Measurements from ENCODE around the gene LYPD6.

The LYPD6 gene

DNA sequence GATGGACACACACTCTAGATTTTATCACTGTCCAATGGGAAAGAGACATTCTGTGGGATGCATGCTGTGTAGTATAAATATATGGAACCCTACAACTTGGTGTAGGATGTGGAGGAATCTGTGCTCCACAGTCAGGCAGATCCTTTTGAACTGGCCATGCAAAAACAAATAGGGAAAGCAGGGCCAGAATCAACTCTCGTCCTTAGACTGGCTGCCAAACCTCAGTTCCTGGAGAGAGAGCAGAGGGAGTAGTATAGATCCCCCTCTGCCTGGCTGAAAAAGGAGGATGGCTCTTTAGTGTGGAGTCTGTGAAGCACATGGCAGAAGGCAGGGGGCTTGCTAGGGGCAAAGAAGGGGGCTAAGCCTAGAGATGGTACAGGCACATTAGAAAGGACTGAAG lies 84.7 kb downstream of the LYPD6 start:
- no peak for DNase-seq (ENCODE audit: extremely low spot score)
- POLR2A ChIA-PET: no interaction called here
- TF ChIP-seq BHLHE40 (IDR thresholded peaks at IDR 0.05; ENCODE audit: borderline replicate concordance): no peak
- TF ChIP-seq FOXK2 (IDR thresholded peaks at IDR 0.05): no peak
- TF ChIP-seq ELF4 (IDR thresholded peaks at IDR 0.05): no peak
- TF ChIP-seq SP1 (IDR thresholded peaks at IDR 0.05): no peak
- no peak for TF ChIP-seq HDGF (IDR thresholded peaks at IDR 0.05; ENCODE audit: borderline replicate concordance)
- TF ChIP-seq FOXM1 (IDR thresholded peaks at IDR 0.05; ENCODE audit: borderline replicate concordance): no peak
- TF ChIP-seq TARDBP (IDR thresholded peaks at IDR 0.05): no peak
- no peak for TF ChIP-seq CTBP1 (IDR thresholded peaks at IDR 0.05; ENCODE audit: borderline replicate concordance)
- CTCF ChIA-PET: interaction anchor here (0.6 kb wide), 1 partner anchor 76 kb away, joined by 7 read pairs; no protein-coding TSS in a partner anchor

DNA sequence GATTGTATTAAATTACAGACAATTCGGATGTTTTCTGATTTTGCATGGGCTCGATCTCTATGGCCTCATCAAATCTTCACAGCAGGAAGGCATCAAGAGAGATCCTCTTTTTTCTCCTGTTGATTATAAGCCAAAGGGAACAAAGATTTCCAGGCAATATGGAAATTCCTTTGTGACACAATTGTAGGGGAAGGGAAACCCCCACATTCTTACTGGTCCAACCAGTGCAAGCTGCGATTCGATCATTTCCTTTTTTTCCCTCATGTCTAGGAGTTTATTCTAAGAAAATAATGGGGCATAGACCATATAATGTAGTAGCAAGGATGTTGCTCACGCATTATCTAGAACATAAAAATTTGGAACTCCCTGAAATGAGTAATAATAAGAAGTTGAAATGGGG lies 87.7 kb downstream of the LYPD6 start:
- ChIA-PET POLR2A (no interaction called here), CTCF (no interaction called here)
- no peak for DNase-seq (ENCODE audit: extremely low spot score)
- TF ChIP-seq TARDBP (IDR thresholded peaks at IDR 0.05) (no peak), FOXM1 (IDR thresholded peaks at IDR 0.05; ENCODE audit: borderline replicate concordance) (no peak), HDGF (IDR thresholded peaks at IDR 0.05; ENCODE audit: borderline replicate concordance) (no peak), FOXK2 (IDR thresholded peaks at IDR 0.05) (no peak), FOXA1 (IDR thresholded peaks at IDR 0.05) (no peak), ELF4 (IDR thresholded peaks at IDR 0.05) (no peak), NFRKB (IDR thresholded peaks at IDR 0.05) (no peak), BHLHE40 (IDR thresholded peaks at IDR 0.05; ENCODE audit: borderline replicate concordance) (no peak), LEF1 (IDR thresholded peaks at IDR 0.05; ENCODE audit: borderline replicate concordance) (no peak), SUZ12 (IDR thresholded peaks at IDR 0.05) (no peak), CTBP1 (IDR thresholded peaks at IDR 0.05; ENCODE audit: borderline replicate concordance) (no peak)
- TF ChIP-seq, protein P1, sequence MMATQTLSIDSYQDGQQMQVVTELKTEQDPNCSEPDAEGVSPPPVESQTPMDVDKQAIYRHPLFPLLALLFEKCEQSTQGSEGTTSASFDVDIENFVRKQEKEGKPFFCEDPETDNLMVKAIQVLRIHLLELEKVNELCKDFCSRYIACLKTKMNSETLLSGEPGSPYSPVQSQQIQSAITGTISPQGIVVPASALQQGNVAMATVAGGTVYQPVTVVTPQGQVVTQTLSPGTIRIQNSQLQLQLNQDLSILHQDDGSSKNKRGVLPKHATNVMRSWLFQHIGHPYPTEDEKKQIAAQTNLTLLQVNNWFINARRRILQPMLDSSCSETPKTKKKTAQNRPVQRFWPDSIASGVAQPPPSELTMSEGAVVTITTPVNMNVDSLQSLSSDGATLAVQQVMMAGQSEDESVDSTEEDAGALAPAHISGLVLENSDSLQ (IDR thresholded peaks at IDR 0.05): no peak

DNA sequence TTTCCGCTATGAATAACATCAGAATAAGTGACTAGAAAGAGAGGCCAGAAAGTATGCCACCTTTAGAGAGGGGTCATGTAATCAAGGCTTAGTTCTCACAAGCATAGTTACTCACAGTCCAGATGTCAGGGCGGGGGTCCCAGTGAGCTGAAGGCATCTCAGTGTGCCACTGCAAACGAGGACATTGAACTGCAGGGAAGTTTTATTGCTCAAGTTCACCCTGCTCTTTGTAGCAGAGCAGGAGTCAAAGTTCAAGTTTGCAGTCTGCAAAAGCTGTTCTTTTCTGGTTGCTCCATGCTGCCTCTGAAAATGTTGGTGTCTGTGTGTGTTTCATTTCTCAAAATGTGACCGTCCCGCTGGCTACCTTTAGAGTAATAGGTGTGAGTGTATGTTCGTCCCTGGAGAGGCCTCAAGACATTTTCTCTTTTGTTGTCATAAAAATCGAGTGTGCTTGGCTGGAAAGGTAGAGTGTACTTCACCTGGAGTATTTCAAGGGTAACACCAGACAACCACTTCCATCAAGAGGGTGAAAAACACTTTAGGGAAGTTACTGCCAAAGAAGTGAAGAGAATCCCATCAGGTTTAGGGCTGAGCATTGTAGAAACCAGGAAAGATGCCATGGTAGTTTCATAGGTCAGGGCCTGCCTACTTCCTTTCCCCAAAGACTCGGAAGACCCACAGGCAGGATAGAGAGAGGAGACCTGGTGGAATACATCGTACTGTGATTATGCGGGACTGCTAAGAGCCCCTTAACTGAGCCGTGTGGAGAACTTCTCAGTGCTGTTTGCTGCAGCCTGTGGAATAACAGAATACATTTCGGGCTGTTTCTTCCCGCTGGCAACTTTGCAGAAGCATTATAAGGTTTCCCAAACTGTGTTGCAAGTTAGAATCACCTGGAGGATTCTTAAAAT lies 89.9 kb downstream of the LYPD6 start:
- TF ChIP-seq ZNF384 (IDR thresholded peaks at IDR 0.05): no peak
- no peak for DNase-seq (ENCODE audit: extremely low spot score)
- POLR2A ChIA-PET: no interaction called here
- CTCF ChIA-PET: no interaction called here

DNA sequence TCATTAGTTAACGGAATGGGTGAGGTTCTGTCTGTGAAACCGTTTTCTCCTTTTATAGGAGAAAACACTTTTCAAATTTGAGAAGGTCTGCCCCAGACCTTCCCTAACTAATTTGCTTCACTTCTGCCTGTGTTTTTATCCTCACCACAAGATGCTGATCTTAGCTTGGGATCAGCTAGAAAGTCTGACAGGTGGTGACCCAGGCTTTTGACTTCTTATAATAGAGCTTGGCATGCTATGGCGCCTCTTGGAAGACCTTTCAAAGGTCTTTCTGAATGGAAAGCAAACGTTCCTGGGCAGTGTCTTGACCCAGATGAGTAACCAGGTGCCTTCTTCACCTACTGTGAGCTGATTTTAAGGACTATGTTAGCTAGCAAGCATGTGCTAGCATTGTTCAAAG lies 91.4 kb downstream of the LYPD6 start:
- ChIA-PET POLR2A (no interaction called here), CTCF (interaction anchor here (0.6 kb wide), 1 partner anchor 998 kb away, joined by 4 read pairs; no protein-coding TSS in a partner anchor)
- no peak for DNase-seq (ENCODE audit: extremely low spot score)
- TF ChIP-seq FOXM1 (IDR thresholded peaks at IDR 0.05; ENCODE audit: borderline replicate concordance) (no peak), FOXK2 (IDR thresholded peaks at IDR 0.05) (no peak), BHLHE40 (IDR thresholded peaks at IDR 0.05; ENCODE audit: borderline replicate concordance) (no peak)

DNA sequence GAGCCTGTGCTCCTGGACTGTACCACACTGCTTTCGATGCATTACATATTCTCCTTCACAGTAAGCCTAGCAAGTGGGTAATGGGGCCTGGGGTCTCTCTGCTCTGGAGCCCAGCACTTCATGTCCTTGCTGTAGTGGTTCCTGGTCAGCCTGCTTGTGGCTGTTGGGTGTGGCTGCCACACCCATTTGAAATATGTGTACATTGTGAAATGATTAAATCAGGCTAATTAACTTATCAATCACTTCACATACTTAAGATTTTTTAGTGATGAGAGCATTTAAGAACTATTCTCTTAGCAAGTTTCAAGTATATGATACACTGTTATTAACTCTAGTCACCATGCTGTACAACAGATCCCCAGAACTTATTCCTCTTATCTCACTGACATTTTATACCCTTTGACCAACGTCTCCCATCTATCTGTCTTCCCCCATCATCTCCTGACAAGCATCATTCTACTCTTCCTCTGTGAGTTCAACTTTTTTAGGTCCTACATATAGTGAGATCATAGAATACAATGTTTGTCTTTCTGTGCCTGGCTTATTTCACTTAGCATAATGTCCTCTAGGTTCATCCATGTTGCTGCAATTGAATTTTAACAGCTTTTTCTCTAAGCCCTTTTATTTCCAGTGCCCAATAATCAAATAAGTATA lies 92.1 kb downstream of the LYPD6 start:
- POLR2A ChIA-PET: no interaction called here
- no peak for DNase-seq (ENCODE audit: extremely low spot score)
- CTCF ChIA-PET: no interaction called here
- no peak for TF ChIP-seq ZNF384 (IDR thresholded peaks at IDR 0.05)
- TF ChIP-seq, protein P1 (IDR thresholded peaks at IDR 0.05): no peak
- no peak for TF ChIP-seq BHLHE40 (IDR thresholded peaks at IDR 0.05; ENCODE audit: borderline replicate concordance)
- no peak for TF ChIP-seq L3MBTL2 (conservative IDR thresholded peaks at IDR 0.05)
- no peak for TF ChIP-seq FOXM1 (IDR thresholded peaks at IDR 0.05; ENCODE audit: borderline replicate concordance)
- no peak for TF ChIP-seq SP1 (IDR thresholded peaks at IDR 0.05)
- TF ChIP-seq ELF4 (IDR thresholded peaks at IDR 0.05): no peak
- TF ChIP-seq FOXK2 (IDR thresholded peaks at IDR 0.05): no peak
- TF ChIP-seq CTBP1 (IDR thresholded peaks at IDR 0.05; ENCODE audit: borderline replicate concordance): no peak

DNA sequence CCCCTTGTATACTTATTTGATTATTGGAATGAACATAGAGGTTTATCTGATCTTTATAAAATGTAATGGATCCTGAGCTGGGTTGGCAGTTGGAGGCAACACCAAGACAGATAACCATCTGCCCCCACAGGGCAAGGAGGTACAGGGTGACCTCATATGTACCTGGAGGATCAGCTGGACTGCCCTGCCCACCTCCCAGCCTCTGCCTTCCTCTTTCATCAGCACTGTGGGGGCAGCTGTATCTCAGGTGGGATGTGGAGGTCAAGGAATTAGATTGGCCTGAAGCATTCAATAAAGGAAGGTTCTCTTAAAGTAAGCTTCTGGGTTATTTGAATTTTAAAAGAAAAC lies 92.6 kb downstream of the LYPD6 start:
- ChIA-PET CTCF (interaction anchor here (0.6 kb wide), 1 partner anchor 56 kb away, joined by 3 read pairs; no protein-coding TSS in a partner anchor), POLR2A (no interaction called here)
- no peak for TF ChIP-seq BHLHE40 (IDR thresholded peaks at IDR 0.05; ENCODE audit: borderline replicate concordance)
- no peak for TF ChIP-seq ARNT (IDR thresholded peaks at IDR 0.05)
- no peak for TF ChIP-seq FOXM1 (IDR thresholded peaks at IDR 0.05; ENCODE audit: borderline replicate concordance)
- TF ChIP-seq TARDBP (IDR thresholded peaks at IDR 0.05): no peak
- no peak for TF ChIP-seq FOXA1 (IDR thresholded peaks at IDR 0.05)
- no peak for TF ChIP-seq ELF4 (IDR thresholded peaks at IDR 0.05)
- TF ChIP-seq SUZ12 (IDR thresholded peaks at IDR 0.05): no peak
- no peak for TF ChIP-seq FOXK2 (IDR thresholded peaks at IDR 0.05)

DNA sequence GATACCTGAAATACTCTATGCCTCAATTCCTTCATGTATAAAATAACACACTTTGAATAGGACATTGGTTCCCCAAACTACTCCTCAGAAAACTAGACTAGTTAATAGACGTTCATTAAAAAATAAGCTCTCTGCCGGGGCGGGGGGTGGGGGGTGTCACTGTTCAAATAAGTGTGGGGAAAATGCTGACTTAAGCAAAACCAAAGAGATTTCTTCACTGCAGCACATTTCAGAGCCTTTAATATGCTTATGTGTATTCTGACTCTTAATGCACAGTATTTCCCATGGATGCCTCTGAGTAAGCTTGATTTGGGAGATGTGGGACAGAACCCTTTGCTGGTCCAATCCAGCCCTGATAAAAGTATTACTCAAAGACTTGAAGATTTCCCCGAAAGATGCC lies 93.2 kb downstream of the LYPD6 start:
- CTCF ChIA-PET: interaction anchor here (0.6 kb wide), 1 partner anchor 55 kb away, joined by 3 read pairs; no protein-coding TSS in a partner anchor
- POLR2A ChIA-PET: no interaction called here
- TF ChIP-seq BHLHE40 (IDR thresholded peaks at IDR 0.05; ENCODE audit: borderline replicate concordance) (no peak), LEF1 (IDR thresholded peaks at IDR 0.05; ENCODE audit: borderline replicate concordance) (no peak), L3MBTL2 (conservative IDR thresholded peaks at IDR 0.05) (no peak), ZNF384 (IDR thresholded peaks at IDR 0.05) (no peak), ELF4 (IDR thresholded peaks at IDR 0.05) (no peak)
- no peak for DNase-seq (ENCODE audit: extremely low spot score)

More for the DNA sequence above, 92.6 kb downstream of the LYPD6 start:
- DNase-seq (ENCODE audit: extremely low spot score): no peak

Measured in HEK293T (cell line).